GM18502 (cell line): ENCODE measurements around the gene CLIC3.

ENCODE experiments used
- ATAC-seq: cut with Tn5 transposase; IDR thresholded peaks from one replicate; pipeline ENCODE4 v1.9.1; 2021; ENCODE audit warnings: mild to moderate bottlenecking; ENCODE audit not compliant: unreplicated experiment, poor library complexity

Gene CLIC3

GRCh38 chr9:136945333-136946227 is 50.8 kb downstream of the CLIC3 start:
- no peak for ATAC-seq
